Measurements from ENCODE around the gene SPOCK3.

The SPOCK3 gene

GRCh38 chr4:167014944-167015343 lies 219.3 kb downstream of the SPOCK3 start:
- DNase-seq (ENCODE audit: low read depth, low spot score), result no peak
- no peaks in the 10 kb centered on the region for H3K27me3 ChIP-seq (ENCODE audit: control insufficient read depth, insufficient read depth, low read length)
- H3K9me3 ChIP-seq (ENCODE audit: control insufficient read depth, insufficient read depth, low read length), result no peaks in the 10 kb centered on the region
- H3K4me1 ChIP-seq (ENCODE audit: control insufficient read depth, insufficient read depth, low read length), result no peaks in the 10 kb centered on the region
- H3K27ac ChIP-seq (ENCODE audit: low read length), result no peak overlapping the region
- H3K36me3 ChIP-seq (ENCODE audit: control insufficient read depth, insufficient read depth, low read length), result no peaks in the 10 kb centered on the region
- H3K4me3 ChIP-seq (ENCODE audit: low read length), result no peak overlapping the region

DNA sequence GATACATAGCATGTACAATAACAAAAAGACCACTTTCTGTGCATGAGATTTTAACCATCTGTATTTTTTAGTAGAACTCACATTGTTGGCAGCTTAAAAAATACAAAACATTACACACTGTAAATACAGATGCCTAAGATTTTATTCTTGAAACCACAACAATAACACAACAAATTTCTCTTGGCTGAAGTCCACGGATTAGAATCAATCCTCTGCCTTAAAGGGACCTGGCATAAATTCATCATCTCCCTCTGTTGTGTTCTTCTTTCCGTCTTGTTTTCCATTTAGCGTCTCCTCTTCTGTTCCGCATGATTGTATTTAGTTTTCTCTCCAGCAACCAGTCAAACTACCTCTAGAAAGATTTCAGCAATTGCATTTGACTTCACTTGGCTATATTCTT lies 231.0 kb downstream of the SPOCK3 start:
- no peaks in the 10 kb centered on the region for H3K9me3 ChIP-seq (ENCODE audit: control insufficient read depth, insufficient read depth, low read length)
- no peak for DNase-seq (ENCODE audit: low read depth, low spot score)
- no peak overlapping the region for H3K27ac ChIP-seq (ENCODE audit: low read length)
- H3K4me1 ChIP-seq (ENCODE audit: control insufficient read depth, insufficient read depth, low read length), result no peaks in the 10 kb centered on the region
- H3K27me3 ChIP-seq (ENCODE audit: control insufficient read depth, insufficient read depth, low read length), result no peaks in the 10 kb centered on the region
- H3K36me3 ChIP-seq (ENCODE audit: control insufficient read depth, insufficient read depth, low read length), result no peaks in the 10 kb centered on the region
- H3K4me3 ChIP-seq (ENCODE audit: low read length), result no peak overlapping the region
- no CpG with 5 or more reads among the region's 4 CpGs for WGBS (ENCODE audit: insufficient coverage, insufficient read length)

DNA sequence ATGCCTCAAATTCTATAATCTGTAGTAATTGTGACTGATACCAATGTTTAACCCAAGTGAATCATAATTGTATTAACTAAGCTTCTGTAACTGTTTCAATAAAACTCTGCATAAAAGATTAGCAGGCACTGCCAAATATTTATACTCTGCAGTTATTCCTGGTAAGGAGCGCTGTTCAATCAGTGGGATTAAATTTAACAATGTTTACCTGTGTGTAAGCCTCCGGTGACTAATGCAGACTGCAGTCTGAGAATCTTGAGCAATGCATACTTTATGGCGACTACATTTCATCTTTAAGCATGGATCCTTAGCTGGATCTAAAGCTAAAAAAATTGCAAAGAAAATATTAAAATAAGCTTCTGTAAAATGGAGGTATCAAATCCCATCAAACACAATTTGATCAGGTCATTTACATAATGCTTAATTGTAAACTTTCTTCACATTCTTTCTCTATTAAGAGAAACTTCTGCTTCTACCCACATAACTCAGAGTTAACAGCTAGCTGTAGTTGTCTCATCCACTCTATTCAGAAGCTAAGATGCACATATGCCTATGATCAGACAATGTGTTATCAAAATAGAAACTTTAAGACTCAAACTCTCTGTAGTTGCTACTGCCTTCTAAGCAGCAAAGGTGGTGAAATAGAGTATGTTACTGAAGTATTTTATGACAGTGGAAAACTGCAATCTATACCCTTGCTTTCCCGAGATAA lies 234.0 kb downstream of the SPOCK3 start:
- Histone ChIP-seq H3K27ac (ENCODE audit: low read length) (no peak overlapping the region), H3K4me1 (ENCODE audit: control insufficient read depth, insufficient read depth, low read length) (no peaks in the 10 kb centered on the region), H3K4me3 (ENCODE audit: low read length) (no peak overlapping the region), H3K36me3 (ENCODE audit: control insufficient read depth, insufficient read depth, low read length) (no peaks in the 10 kb centered on the region), H3K9me3 (ENCODE audit: control insufficient read depth, insufficient read depth, low read length) (no peaks in the 10 kb centered on the region), H3K27me3 (ENCODE audit: control insufficient read depth, insufficient read depth, low read length) (no peaks in the 10 kb centered on the region)
- no CpG with 5 or more reads among the region's 4 CpGs for WGBS (ENCODE audit: insufficient coverage, insufficient read length)
- DNase-seq (ENCODE audit: low read depth, low spot score), result no peak

DNA sequence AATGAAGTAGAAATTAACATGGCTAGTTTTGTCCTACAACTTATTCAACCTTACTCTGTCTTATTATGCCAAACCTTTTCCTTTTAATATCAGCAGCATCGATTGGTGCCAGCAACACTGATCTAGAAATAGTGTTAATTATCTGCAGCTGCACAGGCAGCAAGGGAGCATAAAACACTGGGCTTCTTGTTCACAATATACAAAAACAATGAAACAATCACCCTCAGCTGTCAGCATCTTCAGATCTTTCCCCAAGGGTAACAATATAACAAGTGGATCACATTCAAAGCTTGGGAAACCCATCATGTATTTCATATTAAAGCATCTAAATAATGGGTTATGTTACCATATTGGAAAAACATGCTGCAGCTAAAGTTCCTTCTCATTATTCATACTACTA lies 238.1 kb downstream of the SPOCK3 start:
- DNase-seq (ENCODE audit: low read depth, low spot score), result no peak
- H3K9me3 ChIP-seq (ENCODE audit: control insufficient read depth, insufficient read depth, low read length), result no peaks in the 10 kb centered on the region
- no CpG with 5 or more reads among the region's 1 CpG for WGBS (ENCODE audit: insufficient coverage, insufficient read length)
- H3K4me3 ChIP-seq (ENCODE audit: low read length), result no peak overlapping the region
- no peaks in the 10 kb centered on the region for H3K4me1 ChIP-seq (ENCODE audit: control insufficient read depth, insufficient read depth, low read length)
- no peak overlapping the region for H3K27ac ChIP-seq (ENCODE audit: low read length)
- H3K36me3 ChIP-seq (ENCODE audit: control insufficient read depth, insufficient read depth, low read length), result no peaks in the 10 kb centered on the region
- no peaks in the 10 kb centered on the region for H3K27me3 ChIP-seq (ENCODE audit: control insufficient read depth, insufficient read depth, low read length)

GRCh38 chr4:166994686-166995085 lies 239.6 kb downstream of the SPOCK3 start:
- Histone ChIP-seq H3K36me3 (ENCODE audit: control insufficient read depth, insufficient read depth, low read length) (no peaks in the 10 kb centered on the region), H3K27ac (ENCODE audit: low read length) (no peak overlapping the region), H3K9me3 (ENCODE audit: control insufficient read depth, insufficient read depth, low read length) (no peaks in the 10 kb centered on the region), H3K4me1 (ENCODE audit: control insufficient read depth, insufficient read depth, low read length) (no peaks in the 10 kb centered on the region), H3K4me3 (ENCODE audit: low read length) (no peak overlapping the region), H3K27me3 (ENCODE audit: control insufficient read depth, insufficient read depth, low read length) (no peaks in the 10 kb centered on the region)
- no peak for DNase-seq (ENCODE audit: low read depth, low spot score)

DNA sequence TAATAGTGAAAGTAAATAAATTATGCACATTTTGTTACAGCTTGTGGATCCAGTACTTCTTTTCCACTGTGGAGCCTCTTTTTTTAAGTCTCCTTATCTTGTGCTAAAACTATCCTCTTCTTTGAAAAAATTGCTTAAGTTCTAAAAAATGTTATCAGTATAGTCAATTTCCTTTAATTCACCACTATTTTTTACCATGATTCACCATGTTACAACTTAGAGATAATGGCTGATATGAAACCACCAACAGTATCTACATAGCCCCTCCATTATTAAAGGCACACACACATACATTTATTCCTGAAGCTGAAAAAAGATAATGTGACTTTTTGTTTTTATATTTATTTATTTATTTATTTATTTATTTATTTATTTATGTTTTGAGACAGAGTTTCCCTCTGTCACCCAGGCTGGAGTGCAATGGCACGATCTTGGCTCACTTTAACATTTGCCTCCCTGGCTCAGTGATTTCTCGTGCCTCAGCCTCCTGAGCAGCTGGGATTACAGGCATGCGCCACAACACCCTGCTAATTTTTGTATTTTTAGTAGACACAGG lies 243.2 kb downstream of the SPOCK3 start:
- Histone ChIP-seq H3K27ac (ENCODE audit: low read length) (no peak overlapping the region), H3K27me3 (ENCODE audit: control insufficient read depth, insufficient read depth, low read length) (no peaks in the 10 kb centered on the region)
- no CpG with 5 or more reads among the region's 3 CpGs for WGBS (ENCODE audit: insufficient coverage, insufficient read length)

GRCh38 chr4:166989886-166990285 lies 244.4 kb downstream of the SPOCK3 start:
- H3K36me3 ChIP-seq (ENCODE audit: control insufficient read depth, insufficient read depth, low read length), result no peaks in the 10 kb centered on the region
- no peak for DNase-seq (ENCODE audit: low read depth, low spot score)
- no peaks in the 10 kb centered on the region for H3K27me3 ChIP-seq (ENCODE audit: control insufficient read depth, insufficient read depth, low read length)
- no peak overlapping the region for H3K27ac ChIP-seq (ENCODE audit: low read length)
- no peaks in the 10 kb centered on the region for H3K4me1 ChIP-seq (ENCODE audit: control insufficient read depth, insufficient read depth, low read length)
- H3K4me3 ChIP-seq (ENCODE audit: low read length), result no peak overlapping the region
- no CpG with 5 or more reads among the region's 1 CpG for WGBS (ENCODE audit: insufficient coverage, insufficient read length)
- no peaks in the 10 kb centered on the region for H3K9me3 ChIP-seq (ENCODE audit: control insufficient read depth, insufficient read depth, low read length)

More for the DNA sequence above, 243.2 kb downstream of the SPOCK3 start:
- DNase-seq (ENCODE audit: low read depth, low spot score), result no peak
- no peaks in the 10 kb centered on the region for H3K9me3 ChIP-seq (ENCODE audit: control insufficient read depth, insufficient read depth, low read length)
- H3K4me1 ChIP-seq (ENCODE audit: control insufficient read depth, insufficient read depth, low read length), result no peaks in the 10 kb centered on the region
- no peak overlapping the region for H3K4me3 ChIP-seq (ENCODE audit: low read length)
- no peaks in the 10 kb centered on the region for H3K36me3 ChIP-seq (ENCODE audit: control insufficient read depth, insufficient read depth, low read length)

GRCh38 chr4:166987026-166987425 lies 247.3 kb downstream of the SPOCK3 start:
- Histone ChIP-seq H3K9me3 (ENCODE audit: control insufficient read depth, insufficient read depth, low read length) (no peaks in the 10 kb centered on the region), H3K4me3 (ENCODE audit: low read length) (no peak overlapping the region), H3K36me3 (ENCODE audit: control insufficient read depth, insufficient read depth, low read length) (no peaks in the 10 kb centered on the region), H3K27me3 (ENCODE audit: control insufficient read depth, insufficient read depth, low read length) (no peaks in the 10 kb centered on the region), H3K27ac (ENCODE audit: low read length) (no peak overlapping the region), H3K4me1 (ENCODE audit: control insufficient read depth, insufficient read depth, low read length) (no peaks in the 10 kb centered on the region)
- no peak for DNase-seq (ENCODE audit: low read depth, low spot score)
- WGBS (ENCODE audit: insufficient coverage, insufficient read length), result no CpG with 5 or more reads among the region's 1 CpG

DNA sequence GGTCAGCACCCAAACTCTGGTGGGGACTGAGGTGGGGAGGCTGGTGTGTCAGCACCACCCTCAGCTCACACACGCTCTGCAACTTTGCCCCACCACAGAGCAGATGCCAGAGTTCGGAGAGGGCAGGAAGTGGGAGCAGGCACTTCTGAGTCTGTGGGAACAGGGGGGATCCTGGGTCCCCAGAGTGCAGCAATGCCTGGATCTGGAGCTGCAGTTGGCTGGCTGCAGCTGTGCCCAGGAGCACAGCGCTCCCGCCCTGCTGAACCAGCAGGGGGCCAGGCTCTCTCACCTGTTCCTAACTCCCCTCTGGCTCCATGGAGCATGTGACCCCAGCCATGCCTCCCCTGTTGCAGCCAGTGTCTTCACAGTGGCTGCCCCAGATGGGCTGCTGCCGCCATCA lies 252.4 kb downstream of the SPOCK3 start:
- Histone ChIP-seq H3K27me3 (ENCODE audit: control insufficient read depth, insufficient read depth, low read length) (no peaks in the 10 kb centered on the region), H3K4me3 (ENCODE audit: low read length) (no peak overlapping the region), H3K36me3 (ENCODE audit: control insufficient read depth, insufficient read depth, low read length) (no peaks in the 10 kb centered on the region), H3K9me3 (ENCODE audit: control insufficient read depth, insufficient read depth, low read length) (no peaks in the 10 kb centered on the region), H3K27ac (ENCODE audit: low read length) (no peak overlapping the region), H3K4me1 (ENCODE audit: control insufficient read depth, insufficient read depth, low read length) (peaks cover 1% of the 10 kb centered on the region; the same call in 1 of the 2 replicates)
- WGBS (ENCODE audit: insufficient coverage, insufficient read length), result no CpG with 5 or more reads among the region's 5 CpGs
- DNase-seq (ENCODE audit: low read depth, low spot score), result no peak

DNA sequence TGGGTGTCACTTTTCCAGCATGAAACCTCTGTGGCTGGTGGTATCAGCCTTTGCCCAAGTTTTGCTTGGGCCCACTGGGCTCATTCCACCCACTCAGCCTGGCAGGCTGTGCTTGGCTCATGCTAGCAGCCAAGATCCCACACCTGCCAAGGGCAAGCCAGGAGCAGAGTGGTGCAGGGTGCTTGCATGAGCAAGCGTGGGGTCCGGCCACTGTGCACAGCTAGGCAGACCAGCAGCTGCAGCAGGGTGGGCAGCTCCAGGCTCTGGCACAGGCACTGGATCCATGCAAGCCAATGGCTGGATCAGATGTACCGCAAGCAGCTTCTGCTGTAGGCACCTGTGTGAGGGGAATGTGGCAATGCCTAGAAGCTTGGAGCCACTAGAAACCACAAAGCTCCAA lies 253.9 kb downstream of the SPOCK3 start:
- Histone ChIP-seq H3K4me1 (ENCODE audit: control insufficient read depth, insufficient read depth, low read length) (peaks cover 1% of the 10 kb centered on the region; the same call in 1 of the 2 replicates), H3K36me3 (ENCODE audit: control insufficient read depth, insufficient read depth, low read length) (no peaks in the 10 kb centered on the region), H3K9me3 (ENCODE audit: control insufficient read depth, insufficient read depth, low read length) (no peaks in the 10 kb centered on the region), H3K27me3 (ENCODE audit: control insufficient read depth, insufficient read depth, low read length) (no peaks in the 10 kb centered on the region), H3K4me3 (ENCODE audit: low read length) (no peak overlapping the region), H3K27ac (ENCODE audit: low read length) (no peak overlapping the region)
- no CpG with 5 or more reads among the region's 3 CpGs for WGBS (ENCODE audit: insufficient coverage, insufficient read length)
- no peak for DNase-seq (ENCODE audit: low read depth, low spot score)

DNA sequence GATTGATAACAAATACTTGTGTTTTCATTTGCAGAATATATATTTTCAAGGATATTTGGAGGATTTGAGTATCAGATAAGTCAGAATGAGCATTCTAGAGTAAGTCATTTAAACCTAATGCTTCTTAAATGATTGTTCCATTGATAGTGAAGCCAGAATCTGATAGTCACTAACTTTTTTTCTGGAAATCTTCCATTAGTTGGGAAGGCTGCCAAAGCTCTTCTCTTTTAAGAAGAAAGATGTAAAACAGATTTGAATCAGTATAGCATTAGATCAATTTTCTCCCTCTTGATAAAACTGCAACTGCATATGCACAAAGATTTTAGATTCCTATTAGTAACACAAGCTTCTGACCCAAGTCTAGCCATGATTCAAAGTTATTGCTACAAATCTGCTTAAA lies 256.7 kb downstream of the SPOCK3 start:
- Histone ChIP-seq H3K27ac (ENCODE audit: low read length) (no peak overlapping the region), H3K27me3 (ENCODE audit: control insufficient read depth, insufficient read depth, low read length) (no peaks in the 10 kb centered on the region), H3K9me3 (ENCODE audit: control insufficient read depth, insufficient read depth, low read length) (no peaks in the 10 kb centered on the region), H3K4me1 (ENCODE audit: control insufficient read depth, insufficient read depth, low read length) (peaks cover 1% of the 10 kb centered on the region; the same call in 1 of the 2 replicates), H3K4me3 (ENCODE audit: low read length) (no peak overlapping the region), H3K36me3 (ENCODE audit: control insufficient read depth, insufficient read depth, low read length) (no peaks in the 10 kb centered on the region)
- no peak for DNase-seq (ENCODE audit: low read depth, low spot score)

All from iPS DF 6.9 (cell line).